HTR-8/SVneo (cell line): ENCODE data around the gene NKX2-2.

Experiments used
- DNase-seq: peaks from one replicate; pipeline ENCODE4 v3.0.0; 2011; ENCODE audit warnings: low spot score, mixed read lengths; ENCODE audit not compliant: insufficient read length
- FAIRE-seq: peaks from 2 replicates; lab custom pipeline; 2011; peaks lifted over from hg19 to GRCh38; lab: Jason Lieb, UNC

The NKX2-2 gene

GRCh38 chr20:21522481-21523280 lies 8.8 kb upstream of the NKX2-2 start:
- no peak for FAIRE-seq
- no peak for DNase-seq

GRCh38 chr20:21521596-21522480 lies 8.0 kb upstream of the NKX2-2 start:
- FAIRE-seq = no peak

GRCh38 chr20:21520702-21521595 lies 7.1 kb upstream of the NKX2-2 start:
- DNase-seq (no peak), FAIRE-seq (no peak)

More at GRCh38 chr20:21521596-21522480, 8.0 kb upstream of the NKX2-2 start:
- no peak for DNase-seq

- no peak for FAIRE-seq
- no peak for DNase-seq
Measured at GRCh38 chr20:21519136-21519584, 5.3 kb upstream of the NKX2-2 start.

- no peak for FAIRE-seq
- no peak for DNase-seq
Measured at GRCh38 chr20:21518292-21518991, 4.6 kb upstream of the NKX2-2 start.

- DNase-seq = no peak
- FAIRE-seq = no peak
Measured at GRCh38 chr20:21517566-21518277, 3.9 kb upstream of the NKX2-2 start.

GRCh38 chr20:21516861-21517565 lies 3.1 kb upstream of the NKX2-2 start:
- DNase-seq (no peak), FAIRE-seq (no peak)

- FAIRE-seq (no peak), DNase-seq (no peak)
Measured at GRCh38 chr20:21516180-21516567, 2.3 kb upstream of the NKX2-2 start.

GRCh38 chr20:21515300-21516179 lies 1.7 kb upstream of the NKX2-2 start:
- DNase-seq = no peak
- no peak for FAIRE-seq

- DNase-seq (no peak), FAIRE-seq (no peak)
Measured at GRCh38 chr20:21514553-21515251, 838 bp upstream of the NKX2-2 start.

GRCh38 chr20:21513181-21513663 lies 642 bp downstream of the NKX2-2 start:
- FAIRE-seq = no peak
- no peak for DNase-seq

GRCh38 chr20:21512634-21513180 lies 1.2 kb downstream of the NKX2-2 start:
- no peak for FAIRE-seq

GRCh38 chr20:21511850-21512633 lies 1.8 kb downstream of the NKX2-2 start:
- no peak for FAIRE-seq
- no peak for DNase-seq

More at GRCh38 chr20:21512634-21513180, 1.2 kb downstream of the NKX2-2 start:
- no peak for DNase-seq

GRCh38 chr20:21511485-21511849 lies 2.4 kb downstream of the NKX2-2 start:
- no peak for DNase-seq

More at GRCh38 chr20:21511485-21511849, 2.4 kb downstream of the NKX2-2 start:
- no peak for FAIRE-seq
